Raji (cell line): Measurements from ENCODE around the gene PCBP2.

Source experiments
- POLR2A ChIP-seq: IDR thresholded peaks from 2 replicates; pipeline ENCODE4 v1.6.1; 2011; ENCODE audit warnings: low read depth, low read length, control low read depth; ENCODE audit not compliant: insufficient read depth

The PCBP2 gene

GRCh38 chr12:53465679-53466078 lies 13.8 kb downstream of the PCBP2 start:
- no peak for TF ChIP-seq POLR2A

GRCh38 chr12:53466640-53467039 lies 14.7 kb downstream of the PCBP2 start:
- no peak for TF ChIP-seq POLR2A

GRCh38 chr12:53467082-53467481 lies 15.2 kb downstream of the PCBP2 start:
- no peak for TF ChIP-seq POLR2A

GRCh38 chr12:53467880-53468279 lies 16.0 kb downstream of the PCBP2 start:
- TF ChIP-seq POLR2A: no peak

GRCh38 chr12:53468282-53468681 lies 16.4 kb downstream of the PCBP2 start:
- no peak for TF ChIP-seq POLR2A

- TF ChIP-seq POLR2A: no peak
Observed at GRCh38 chr12:53472056-53472582, 20.2 kb downstream of the PCBP2 start.

GRCh38 chr12:53474077-53474476 lies 22.2 kb downstream of the PCBP2 start:
- no peak for TF ChIP-seq POLR2A

- TF ChIP-seq POLR2A: no peak
Observed at GRCh38 chr12:53474819-53475218, 22.9 kb downstream of the PCBP2 start.

GRCh38 chr12:53476769-53477209 lies 24.9 kb downstream of the PCBP2 start:
- no peak for TF ChIP-seq POLR2A

GRCh38 chr12:53478865-53479264 lies 27.0 kb downstream of the PCBP2 start:
- no peak for TF ChIP-seq POLR2A

GRCh38 chr12:53479331-53479730 lies 27.4 kb downstream of the PCBP2 start:
- no peak for TF ChIP-seq POLR2A

- TF ChIP-seq POLR2A: no peak
Observed at GRCh38 chr12:53480491-53481442, 28.9 kb downstream of the PCBP2 start.

- no peak for TF ChIP-seq POLR2A
Observed at GRCh38 chr12:53481939-53482586, 30.2 kb downstream of the PCBP2 start.

- TF ChIP-seq POLR2A: no peak
Observed at GRCh38 chr12:53482626-53483168, 30.8 kb downstream of the PCBP2 start.

- no peak for TF ChIP-seq POLR2A
Observed at GRCh38 chr12:53483225-53483978, 31.5 kb downstream of the PCBP2 start.

GRCh38 chr12:53483979-53484377 lies 32.1 kb downstream of the PCBP2 start:
- TF ChIP-seq POLR2A: no peak
